K562 (cell line): ENCODE data around the gene FAM53B.

Experiments used
- ARID4B ChIP-seq: sonication (generic); formaldehyde crosslinking; IDR thresholded peaks from 2 replicates; pipeline ENCODE4 v1.8.0; 2022; ENCODE audit warnings: mild to moderate bottlenecking, missing genetic modification reagents
- CTCF ChIP-seq, 3 experiments: IDR thresholded peaks in 2 of 3; conservative IDR thresholded peaks in 1 of 3; 2 replicates each; pipeline ENCODE4 v1.5.1; 2011 to 2012; ENCODE audit warnings: low read length in 3 of 3, mild to moderate bottlenecking in 3 of 3, control low read depth in 2 of 3, improper control_type of control experiment in 1 of 3, inconsistent platforms in 1 of 3, low read depth in 1 of 3, mixed read lengths in 1 of 3, moderate library complexity in 1 of 3; ENCODE audit not compliant: insufficient read depth in 2 of 3
- KAT7 ChIP-seq: sonication (generic); formaldehyde crosslinking; IDR thresholded peaks from 2 replicates; pipeline ENCODE4 v1.8.0; 2022; ENCODE audit warnings: missing genetic modification reagents, mild to moderate bottlenecking, borderline replicate concordance
- RCOR1 ChIP-seq, 2 experiments: IDR thresholded peaks; 2 replicates each; pipeline ENCODE4 v1.6.1; 2012; ENCODE audit warnings: low read depth in 2 of 2, low read length in 2 of 2, borderline replicate concordance in 1 of 2, improper control_type of control experiment in 1 of 2
- REST ChIP-seq, 2 experiments: fragments of 450-650 bp; formaldehyde crosslinking in 1 of 2; IDR thresholded peaks; 2 replicates each; pipeline versions ENCODE4 v1.4.0 to v1.6.1; 2014 to 2020; ENCODE audit warnings: mild to moderate bottlenecking in 2 of 2, borderline replicate concordance in 1 of 2, low read depth in 1 of 2
- SP1 ChIP-seq: sonication (generic); formaldehyde crosslinking; IDR thresholded peaks from 2 replicates; pipeline ENCODE4 v1.8.1; 2022; ENCODE audit warnings: mild to moderate bottlenecking, missing genetic modification reagents
- TCF15 ChIP-seq: fragments of 250-450 bp; sonication (Bioruptor Pico); IDR thresholded peaks from 2 replicates; pipeline ENCODE4 v1.8.0; 2022; ENCODE audit warnings: moderate library complexity, mild to moderate bottlenecking, inconsistent platforms
- ZBTB2 ChIP-seq: fragments of 450-650 bp; IDR thresholded peaks from 2 replicates; pipeline ENCODE4 v1.6.1; 2016; ENCODE audit warnings: antibody characterized with exemption
- ZNF408 ChIP-seq: fragments of 250-450 bp; sonication (Bioruptor Pico); IDR thresholded peaks from 2 replicates; pipeline ENCODE4 v1.4.0; 2020; ENCODE audit warnings: low read depth, mild to moderate bottlenecking, moderate library complexity
- ZNF449 ChIP-seq: fragments of 250-450 bp; sonication (Bioruptor Pico); IDR thresholded peaks from 2 replicates; pipeline ENCODE4 v1.8.0; 2022; ENCODE audit warnings: moderate library complexity, mild to moderate bottlenecking, inconsistent platforms

- no peak for TF ChIP-seq TCF15 (CRISPR knock-in tag)
- no peak for TF ChIP-seq CTCF (IDR thresholded peaks at IDR 0.05 in 2 of 3, conservative IDR thresholded peaks at IDR 0.05 in 1 of 3; ENCODE audit: insufficient read depth in 2 of 3, low read depth in 1 of 3, low read length in 3 of 3)
- no peak for TF ChIP-seq ARID4B (CRISPR knock-in tag)
- TF ChIP-seq SP1 (CRISPR knock-in tag) = no peak
- no peak for TF ChIP-seq REST (IDR thresholded peaks at IDR 0.05; ENCODE audit: borderline replicate concordance)
- TF ChIP-seq REST (CRISPR knock-in tag; IDR thresholded peaks at IDR 0.05; ENCODE audit: low read depth) = no peak
- no peak for TF ChIP-seq RCOR1 (IDR thresholded peaks at IDR 0.05; ENCODE audit: borderline replicate concordance in 1 of 2, low read depth in 2 of 2, low read length in 2 of 2)
- TF ChIP-seq ZBTB2 = no peak
- no peak for TF ChIP-seq ZNF449 (CRISPR knock-in tag)
- no peak for TF ChIP-seq ZNF408 (CRISPR knock-in tag)
- TF ChIP-seq KAT7 (CRISPR knock-in tag) = no peak
These were observed 113.6 kb downstream of the FAM53B start for GRCh38 chr10:124630551-124630950.
